ENCODE measurements around the gene PRM1. TPM values are rescaled to one million over a fixed set of nuclear protein-coding genes. Genes with fewer than 3 reads are reported as not detected.
A peak's percentile ranks its signal among the peaks of the same experiment; 100 is the strongest.

PRM1 gene
- total and polyA plus RNA-seq, 2 of the 13 experiments (the other 11 are each of a cell fraction or from before 2014, with no cell fraction given), result not detected

- TF ChIP-seq HDAC6 (IDR thresholded peaks at IDR 0.05; ENCODE audit: low read depth, low read length) (no peak; the same call in 1 of the 2 replicates), ZNF547 (CRISPR knock-in tag; IDR thresholded peaks at IDR 0.05) (no peak; the same call in 1 of the 2 replicates), KLF9 (CRISPR knock-in tag; IDR thresholded peaks at IDR 0.05; ENCODE audit: low read depth) (no peak), ZNF639 (CRISPR knock-in tag; conservative IDR thresholded peaks at IDR 0.05) (no peak), ZNF253 (CRISPR knock-in tag; IDR thresholded peaks at IDR 0.05; ENCODE audit: borderline replicate concordance) (no peak), DDIT3 (CRISPR knock-in tag; IDR thresholded peaks at IDR 0.05) (no peak), ZNF441 (CRISPR knock-in tag; IDR thresholded peaks at IDR 0.05; ENCODE audit: borderline replicate concordance) (0 out of 2 replicates have a peak, but pooled peaks have one; percentile 42), GABPB1 (CRISPR knock-in tag; IDR thresholded peaks at IDR 0.05) (no peak), CENPX (CRISPR knock-in tag; IDR thresholded peaks at IDR 0.05) (no peak), ZMYM3 (CRISPR knock-in tag; IDR thresholded peaks at IDR 0.05) (peak; percentile 99), SCMH1 (CRISPR knock-in tag; IDR thresholded peaks at IDR 0.05; ENCODE audit: borderline replicate concordance) (no peak), SETDB1 (CRISPR knock-in tag; IDR thresholded peaks at IDR 0.05; ENCODE audit: borderline replicate concordance) (no peak), ZNF331 (CRISPR knock-in tag; IDR thresholded peaks at IDR 0.05) (peak; percentile 80), ZNF564 (CRISPR knock-in tag; IDR thresholded peaks at IDR 0.05) (no peak), ATAD3A (CRISPR knock-in tag; IDR thresholded peaks at IDR 0.05) (no peak), ZFP36 (IDR thresholded peaks at IDR 0.05; ENCODE audit: borderline replicate concordance, low read depth, low read length, partially characterized antibody) (no peak), LBX2 (CRISPR knock-in tag; IDR thresholded peaks at IDR 0.05; ENCODE audit: borderline replicate concordance) (no peak), HOXA3 (CRISPR knock-in tag; IDR thresholded peaks at IDR 0.05) (peak; percentile 93), ZFY (CRISPR knock-in tag; IDR thresholded peaks at IDR 0.05) (no peak; the same call in 1 of the 2 replicates), ZNF703 (CRISPR knock-in tag; IDR thresholded peaks at IDR 0.05; ENCODE audit: borderline replicate concordance) (no peak; the same call in 1 of the 2 replicates), SPEN (CRISPR knock-in tag; IDR thresholded peaks at IDR 0.05; ENCODE audit: low read depth) (peak; percentile 88; the same call in 1 of the 2 replicates)
- TF ChIP-seq, protein P1, sequence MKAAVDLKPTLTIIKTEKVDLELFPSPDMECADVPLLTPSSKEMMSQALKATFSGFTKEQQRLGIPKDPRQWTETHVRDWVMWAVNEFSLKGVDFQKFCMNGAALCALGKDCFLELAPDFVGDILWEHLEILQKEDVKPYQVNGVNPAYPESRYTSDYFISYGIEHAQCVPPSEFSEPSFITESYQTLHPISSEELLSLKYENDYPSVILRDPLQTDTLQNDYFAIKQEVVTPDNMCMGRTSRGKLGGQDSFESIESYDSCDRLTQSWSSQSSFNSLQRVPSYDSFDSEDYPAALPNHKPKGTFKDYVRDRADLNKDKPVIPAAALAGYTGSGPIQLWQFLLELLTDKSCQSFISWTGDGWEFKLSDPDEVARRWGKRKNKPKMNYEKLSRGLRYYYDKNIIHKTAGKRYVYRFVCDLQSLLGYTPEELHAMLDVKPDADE (CRISPR knock-in tag; IDR thresholded peaks at IDR 0.05), result no peak
- TF ChIP-seq, protein P2, sequence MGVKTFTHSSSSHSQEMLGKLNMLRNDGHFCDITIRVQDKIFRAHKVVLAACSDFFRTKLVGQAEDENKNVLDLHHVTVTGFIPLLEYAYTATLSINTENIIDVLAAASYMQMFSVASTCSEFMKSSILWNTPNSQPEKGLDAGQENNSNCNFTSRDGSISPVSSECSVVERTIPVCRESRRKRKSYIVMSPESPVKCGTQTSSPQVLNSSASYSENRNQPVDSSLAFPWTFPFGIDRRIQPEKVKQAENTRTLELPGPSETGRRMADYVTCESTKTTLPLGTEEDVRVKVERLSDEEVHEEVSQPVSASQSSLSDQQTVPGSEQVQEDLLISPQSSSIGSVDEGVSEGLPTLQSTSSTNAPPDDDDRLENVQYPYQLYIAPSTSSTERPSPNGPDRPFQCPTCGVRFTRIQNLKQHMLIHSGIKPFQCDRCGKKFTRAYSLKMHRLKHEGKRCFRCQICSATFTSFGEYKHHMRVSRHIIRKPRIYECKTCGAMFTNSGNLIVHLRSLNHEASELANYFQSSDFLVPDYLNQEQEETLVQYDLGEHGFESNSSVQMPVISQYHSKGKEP (CRISPR knock-in tag; IDR thresholded peaks at IDR 0.05), result no peak
- TF ChIP-seq, protein P3, sequence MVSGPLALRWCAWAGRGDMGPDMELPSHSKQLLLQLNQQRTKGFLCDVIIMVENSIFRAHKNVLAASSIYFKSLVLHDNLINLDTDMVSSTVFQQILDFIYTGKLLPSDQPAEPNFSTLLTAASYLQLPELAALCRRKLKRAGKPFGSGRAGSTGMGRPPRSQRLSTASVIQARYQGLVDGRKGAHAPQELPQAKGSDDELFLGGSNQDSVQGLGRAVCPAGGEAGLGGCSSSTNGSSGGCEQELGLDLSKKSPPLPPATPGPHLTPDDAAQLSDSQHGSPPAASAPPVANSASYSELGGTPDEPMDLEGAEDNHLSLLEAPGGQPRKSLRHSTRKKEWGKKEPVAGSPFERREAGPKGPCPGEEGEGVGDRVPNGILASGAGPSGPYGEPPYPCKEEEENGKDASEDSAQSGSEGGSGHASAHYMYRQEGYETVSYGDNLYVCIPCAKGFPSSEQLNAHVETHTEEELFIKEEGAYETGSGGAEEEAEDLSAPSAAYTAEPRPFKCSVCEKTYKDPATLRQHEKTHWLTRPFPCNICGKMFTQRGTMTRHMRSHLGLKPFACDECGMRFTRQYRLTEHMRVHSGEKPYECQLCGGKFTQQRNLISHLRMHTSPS (CRISPR knock-in tag; IDR thresholded peaks at IDR 0.05; ENCODE audit: low read depth), result peak; percentile 13
Observed at GRCh38 chr16:11309895-11310633, 28.9 kb upstream of the PRM1 start (continued).
